GM12878 (cell line): ENCODE data around the gene ABHD15.

ENCODE experiments used
- BHLHE40 ChIP-seq, 2 experiments: fragments of 450-650 bp in 1 of 2; IDR thresholded peaks; 2 replicates each; pipeline ENCODE4 v1.6.1; 2011 to 2017; ENCODE audit warnings: low read depth in 2 of 2, borderline replicate concordance in 1 of 2, improper control_type of control experiment in 1 of 2, low read length in 1 of 2, mild to moderate bottlenecking in 1 of 2
- CEBPB ChIP-seq, 2 experiments: fragments of 150-350 bp in 1 of 2; IDR thresholded peaks; 2 replicates each; pipeline ENCODE4 v1.6.1; 2012 to 2014; ENCODE audit warnings: low read depth in 2 of 2, low read length in 2 of 2, borderline replicate concordance in 1 of 2, inconsistent platforms in 1 of 2
- EP300 ChIP-seq, 2 experiments: fragments of 150-350 bp in 1 of 2; IDR thresholded peaks; 2 replicates each; pipeline ENCODE4 v1.6.1; 2011 to 2012; ENCODE audit warnings: low read depth in 2 of 2, low read length in 2 of 2, borderline replicate concordance in 1 of 2, improper control_type of control experiment in 1 of 2, inconsistent platforms in 1 of 2; ENCODE audit not compliant: control insufficient read depth in 1 of 2
- EZH2 ChIP-seq: IDR thresholded peaks from 2 replicates; pipeline ENCODE4 v1.6.1; 2012; ENCODE audit warnings: low read depth, mild to moderate bottlenecking, control low read depth, inconsistent platforms, low read length, borderline replicate concordance; ENCODE audit not compliant: control insufficient read depth
- SIN3A ChIP-seq: IDR thresholded peaks from 2 replicates; pipeline ENCODE4 v1.6.1; 2012; ENCODE audit warnings: low read depth, low read length, improper control_type of control experiment
- ZNF24 ChIP-seq: fragments of 450-650 bp; IDR thresholded peaks from 2 replicates; pipeline ENCODE4 v1.6.1; 2017; ENCODE audit warnings: antibody characterized with exemption, mild to moderate bottlenecking

DNA sequence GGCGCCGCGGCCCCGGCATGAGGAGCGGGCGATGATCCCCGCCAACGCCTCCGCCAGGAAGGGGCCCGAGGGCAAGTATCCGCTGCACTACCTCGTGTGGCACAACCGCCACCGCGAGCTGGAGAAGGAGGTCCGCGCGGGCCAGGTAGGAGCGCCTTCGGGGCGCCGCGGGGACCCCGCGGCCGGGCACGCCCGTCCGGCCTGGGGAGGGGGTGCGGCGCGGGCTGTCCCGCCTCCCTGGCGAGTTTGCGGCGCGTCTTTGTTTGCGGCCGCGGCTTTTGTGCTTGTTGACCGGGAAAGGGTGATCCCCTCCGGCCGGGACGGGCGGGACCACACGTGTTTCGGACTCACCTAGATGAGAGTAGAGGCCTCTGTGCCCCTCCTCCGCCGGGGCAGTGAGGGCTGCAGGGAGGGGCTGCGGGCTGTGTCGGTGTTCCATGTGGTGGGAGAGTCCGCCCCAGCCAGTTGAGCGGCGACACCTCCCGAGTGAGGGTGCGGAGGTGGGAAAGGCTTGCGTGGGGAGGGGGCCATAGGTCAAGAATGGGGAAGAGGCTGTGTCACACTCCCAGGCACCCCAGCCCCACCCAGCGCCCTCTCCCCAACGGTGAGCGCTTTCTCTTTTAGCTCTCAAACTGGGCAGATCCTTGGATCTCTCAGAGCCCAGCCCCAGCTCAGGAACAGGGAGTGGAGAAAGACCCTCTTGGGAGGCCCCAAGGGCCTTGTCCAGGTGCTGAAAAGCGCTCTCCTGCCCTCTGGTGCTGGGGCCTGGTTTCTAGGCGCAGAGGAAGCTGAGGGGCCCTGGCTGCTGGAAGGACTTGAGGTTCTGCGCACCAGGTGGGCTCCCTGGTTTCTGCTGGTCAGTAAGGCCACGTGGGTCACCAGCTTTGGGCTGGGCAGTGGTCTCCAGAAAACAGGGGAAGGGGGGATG is 27.0 kb upstream of the ABHD15 start:
- TF ChIP-seq SIN3A, result peak; percentile 95; the same call in 1 of the 2 replicates
- TF ChIP-seq EZH2, result no peak
- no peak for TF ChIP-seq EP300 (IDR thresholded peaks at IDR 0.05; ENCODE audit: borderline replicate concordance in 1 of 2, control insufficient read depth in 1 of 2, low read depth in 2 of 2, low read length in 2 of 2)
- TF ChIP-seq BHLHE40 (IDR thresholded peaks at IDR 0.05; ENCODE audit: borderline replicate concordance in 1 of 2, low read depth in 2 of 2, low read length in 1 of 2), result no peak
- no peak for TF ChIP-seq ZNF24
- TF ChIP-seq CEBPB (IDR thresholded peaks at IDR 0.05; ENCODE audit: borderline replicate concordance in 1 of 2, low read depth in 2 of 2, low read length in 2 of 2), result no peak
